WTC11 (cell line): Measurements from ENCODE around the gene HBE1. TPM values are rescaled to one million over a fixed set of nuclear protein-coding genes. Genes with fewer than 3 reads are reported as not detected.

ENCODE experiments used
- ATAC-seq: fragments of 200-7000 bp; cut with Tn5 transposase; 2 replicates; pipeline ENCODE4 v1.10.0; 2021; ENCODE audit warnings: mild to moderate bottlenecking, moderate library complexity
- CTCF ChIA-PET: fragments of 300-600 bp; sonication (Branson Sonifier 250); formaldehyde crosslinking; loops from one replicate; lab custom pipeline; 2021; ENCODE audit warnings: antibody characterized with exemption; lab: Charles Lee
- POLR2A ChIA-PET: fragments of 350-600 bp; sonication (Branson Sonifier 250); formaldehyde crosslinking; loops from one replicate; lab custom pipeline; 2021; ENCODE audit warnings: antibody characterized with exemption; lab: Charles Lee
- DNase-seq: peaks from one replicate; pipeline ENCODE4 v3.0.0; 2021; ENCODE audit warnings: low spot score
- H3K27ac Mint-ChIP-seq: 2 replicates; pipeline ENCODE4 v1.8.0; 2021; ENCODE audit warnings: mixed read lengths
- H3K27me3 Mint-ChIP-seq: 2 replicates; pipeline ENCODE4 v1.8.0; 2021; ENCODE audit warnings: low read depth, mild to moderate bottlenecking, moderate library complexity, mixed read lengths
- H3K36me3 Mint-ChIP-seq: 2 replicates; pipeline ENCODE4 v1.8.0; 2021; ENCODE audit warnings: mixed read lengths
- H3K4me1 Mint-ChIP-seq: 2 replicates; pipeline ENCODE4 v1.8.0; 2022; ENCODE audit warnings: mixed read lengths
- H3K4me3 Mint-ChIP-seq: 2 replicates; pipeline ENCODE4 v1.8.0; 2021; ENCODE audit warnings: mild to moderate bottlenecking, moderate library complexity, mixed read lengths
- H3K9me3 Mint-ChIP-seq: 2 replicates; pipeline ENCODE4 v1.8.0; 2021; ENCODE audit warnings: mixed read lengths
- AFF4 ChIP-seq: sonication (generic); formaldehyde crosslinking; IDR thresholded peaks from 2 replicates; pipeline ENCODE4 v1.8.1; 2023; ENCODE audit warnings: mild to moderate bottlenecking, missing genetic modification reagents, borderline replicate concordance
- ATF3 ChIP-seq: sonication (generic); formaldehyde crosslinking; conservative IDR thresholded peaks from 2 replicates; pipeline ENCODE4 v1.8.1; 2022; ENCODE audit warnings: mild to moderate bottlenecking, missing genetic modification reagents
- E2F5 ChIP-seq: sonication (generic); formaldehyde crosslinking; IDR thresholded peaks from 2 replicates; pipeline ENCODE4 v1.8.1; 2022; ENCODE audit warnings: mild to moderate bottlenecking, moderate library complexity, missing genetic modification reagents
- EMX1 ChIP-seq: fragments of 250-450 bp; sonication (Bioruptor Pico); IDR thresholded peaks from 2 replicates; pipeline ENCODE4 v1.8.0; 2021; ENCODE audit warnings: mild to moderate bottlenecking
- GRHL2 ChIP-seq: fragments of 250-450 bp; sonication (Bioruptor Pico); IDR thresholded peaks from 2 replicates; pipeline ENCODE4 v1.8.0; 2022; ENCODE audit warnings: mild to moderate bottlenecking, moderate library complexity; ENCODE audit not compliant: insufficient replicate concordance, severe bottlenecking
- IRF2 ChIP-seq: sonication (generic); formaldehyde crosslinking; IDR thresholded peaks from 2 replicates; pipeline ENCODE4 v1.8.0; 2022; ENCODE audit warnings: low read depth, missing genetic modification reagents, borderline replicate concordance
- JAZF1 ChIP-seq: fragments of 250-450 bp; sonication (Bioruptor Pico); IDR thresholded peaks from 2 replicates; pipeline ENCODE4 v1.9.0; 2021; ENCODE audit warnings: moderate library complexity, mild to moderate bottlenecking, inconsistent platforms
- JUN ChIP-seq: sonication (generic); formaldehyde crosslinking; IDR thresholded peaks from 2 replicates; pipeline ENCODE4 v1.8.0; 2023; ENCODE audit warnings: mild to moderate bottlenecking, missing genetic modification reagents
- MLX ChIP-seq: sonication (generic); formaldehyde crosslinking; IDR thresholded peaks from 2 replicates; pipeline ENCODE4 v1.8.1; 2023; ENCODE audit warnings: mild to moderate bottlenecking, missing genetic modification reagents, moderate library complexity
- NFYB ChIP-seq: sonication (generic); formaldehyde crosslinking; conservative IDR thresholded peaks from 2 replicates; pipeline ENCODE4 v1.8.0; 2022; ENCODE audit warnings: low read depth, missing genetic modification reagents
- PRRX2 ChIP-seq: fragments of 250-450 bp; sonication (Bioruptor Pico); IDR thresholded peaks from 2 replicates; pipeline ENCODE4 v1.8.0; 2021; ENCODE audit warnings: mild to moderate bottlenecking
- RELA ChIP-seq: sonication (generic); formaldehyde crosslinking; IDR thresholded peaks from 2 replicates; pipeline ENCODE4 v1.8.1; 2022; ENCODE audit warnings: missing genetic modification reagents, mild to moderate bottlenecking, borderline replicate concordance
- SMAD3 ChIP-seq: sonication (generic); formaldehyde crosslinking; IDR thresholded peaks from 2 replicates; pipeline ENCODE4 v1.8.0; 2022; ENCODE audit warnings: missing genetic modification reagents, mild to moderate bottlenecking, borderline replicate concordance
- TP53 ChIP-seq: sonication (generic); formaldehyde crosslinking; IDR thresholded peaks from 2 replicates; pipeline ENCODE4 v1.8.1; 2023; ENCODE audit warnings: mild to moderate bottlenecking, missing genetic modification reagents
- ZSCAN18 ChIP-seq: fragments of 250-450 bp; sonication (Bioruptor Pico); IDR thresholded peaks from 2 replicates; pipeline ENCODE4 v2.1.2; 2022; ENCODE audit warnings: mild to moderate bottlenecking, moderate library complexity
- total RNA-seq: library from RNA; stranded (reverse); gene quantifications from 3 replicates; pipeline ENCODE4 v1.2.3, GENCODE V29; 2021

The HBE1 gene
- total RNA-seq, 1 experiment from 2014 or later: 3.1 TPM

GRCh38 chr11:5279471-5280090, 9.8 kb upstream of the HBE1 start (continued):
- TF ChIP-seq RELA (no peak), E2F5 (CRISPR knock-in tag) (no peak)
- TF ChIP-seq, all 79 proteins: peak for 0

GRCh38 chr11:5277807-5278382, 8.2 kb upstream of the HBE1 start:
- H3K9me3 Mint-ChIP-seq: no peaks in the 10 kb centered on the region
- CTCF ChIA-PET: no interaction called here

GRCh38 chr11:5276697-5277096, 7.0 kb upstream of the HBE1 start:
- TF ChIP-seq MLX (CRISPR knock-in tag) (no peak), ATF3 (CRISPR knock-in tag) (no peak), EMX1 (CRISPR knock-in tag) (no peak), AFF4 (CRISPR knock-in tag) (no peak)
- no peak overlapping the region for H3K27ac Mint-ChIP-seq
- DNase-seq (no peak), ATAC-seq (no peak)
- peaks cover 9% of the 10 kb centered on the region for H3K4me1 Mint-ChIP-seq
- H3K9me3 Mint-ChIP-seq: no peaks in the 10 kb centered on the region
- no peaks in the 10 kb centered on the region for H3K36me3 Mint-ChIP-seq
- no peaks in the 10 kb centered on the region for H3K27me3 Mint-ChIP-seq
- CTCF ChIA-PET: interaction anchor here (0.7 kb wide), 1 partner anchor 15 kb away, joined by 3 read pairs; no protein-coding TSS in a partner anchor
- H3K4me3 Mint-ChIP-seq: no peak overlapping the region
- POLR2A ChIA-PET: interaction anchor here (0.6 kb wide), 1 partner anchor 88 kb away, joined by 6 read pairs; no protein-coding TSS in a partner anchor

More at GRCh38 chr11:5277807-5278382, 8.2 kb upstream of the HBE1 start:
- Mint-ChIP-seq H3K4me3 (no peak overlapping the region), H3K4me1 (peaks cover 9% of the 10 kb centered on the region), H3K36me3 (no peaks in the 10 kb centered on the region), H3K27me3 (no peaks in the 10 kb centered on the region), H3K27ac (no peak overlapping the region)
- ATAC-seq (no peak), DNase-seq (no peak)
- POLR2A ChIA-PET: no interaction called here
- TF ChIP-seq SMAD3 (CRISPR knock-in tag) (no peak), IRF2 (CRISPR knock-in tag) (no peak), PRRX2 (no peak)

- TF ChIP-seq TP53 (no peak), MLX (CRISPR knock-in tag) (no peak), NFYB (CRISPR knock-in tag) (no peak), EMX1 (CRISPR knock-in tag) (no peak), ZSCAN18 (CRISPR knock-in tag) (no peak), E2F5 (CRISPR knock-in tag) (no peak), JAZF1 (CRISPR knock-in tag) (no peak), GRHL2 (CRISPR knock-in tag) (no peak), JUN (CRISPR knock-in tag) (no peak)
- Mint-ChIP-seq H3K9me3 (no peaks in the 10 kb centered on the region), H3K4me1 (peaks cover 6% of the 10 kb centered on the region), H3K27me3 (no peaks in the 10 kb centered on the region), H3K4me3 (no peak overlapping the region), H3K27ac (no peak overlapping the region), H3K36me3 (no peaks in the 10 kb centered on the region)
- ChIA-PET POLR2A (no interaction called here), CTCF (interaction anchor here (0.7 kb wide), 1 partner anchor 16 kb away, joined by 3 read pairs; no protein-coding TSS in a partner anchor)
- no peak for ATAC-seq
- DNase-seq: no peak
These were observed 5.8 kb upstream of the HBE1 start for GRCh38 chr11:5275369-5276110.
